GM19238 (cell line): ENCODE results near the gene TCAIM.
"Not testable (repeated sequence)": the region's sequence is repeated elsewhere in the genome, so short reads cannot be mapped to it uniquely, and the experiment has no call there.

Source experiments
- DNase-seq: peaks from one replicate; pipeline ENCODE4 v3.0.0; 2011; ENCODE audit warnings: low spot score; ENCODE audit not compliant: insufficient read length

TCAIM gene

GRCh38 chr3:44342176-44342790, 3.7 kb downstream of the TCAIM start:
- no peak for DNase-seq

GRCh38 chr3:44343421-44343820, 4.9 kb downstream of the TCAIM start:
- DNase-seq: no peak

GRCh38 chr3:44346590-44346989, 8.0 kb downstream of the TCAIM start:
- not testable (repeated sequence) for DNase-seq

- no peak for DNase-seq
Measured at GRCh38 chr3:44348993-44349392, 10.4 kb downstream of the TCAIM start.

GRCh38 chr3:44353355-44353924, 14.9 kb downstream of the TCAIM start:
- DNase-seq: no peak

- DNase-seq: no peak
Measured at GRCh38 chr3:44355362-44356033, 16.9 kb downstream of the TCAIM start.

- DNase-seq: no peak
Measured at GRCh38 chr3:44359146-44359751, 20.7 kb downstream of the TCAIM start.

- no peak for DNase-seq
Measured at GRCh38 chr3:44363591-44363990, 25.0 kb downstream of the TCAIM start.

DNA sequence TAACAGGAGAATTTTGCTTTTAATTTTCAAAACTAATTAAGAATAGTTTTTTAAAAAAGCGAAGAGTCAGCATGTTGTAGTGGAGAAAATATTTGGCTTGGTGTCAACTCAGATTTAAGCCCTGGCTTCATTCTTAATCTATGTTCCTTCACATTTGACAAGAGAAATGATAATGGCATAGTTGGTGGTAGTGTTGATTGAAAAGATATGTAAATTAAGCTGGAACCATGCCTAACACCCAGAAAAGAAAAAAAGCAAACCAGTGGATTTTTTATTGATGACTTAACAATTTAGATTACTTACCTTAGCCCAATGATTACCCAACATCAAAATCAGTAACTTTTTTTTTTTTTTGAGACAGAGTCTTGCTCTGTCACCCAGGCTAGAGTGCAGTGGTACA, 27.4 kb downstream of the TCAIM start:
- DNase-seq: no peak

DNA sequence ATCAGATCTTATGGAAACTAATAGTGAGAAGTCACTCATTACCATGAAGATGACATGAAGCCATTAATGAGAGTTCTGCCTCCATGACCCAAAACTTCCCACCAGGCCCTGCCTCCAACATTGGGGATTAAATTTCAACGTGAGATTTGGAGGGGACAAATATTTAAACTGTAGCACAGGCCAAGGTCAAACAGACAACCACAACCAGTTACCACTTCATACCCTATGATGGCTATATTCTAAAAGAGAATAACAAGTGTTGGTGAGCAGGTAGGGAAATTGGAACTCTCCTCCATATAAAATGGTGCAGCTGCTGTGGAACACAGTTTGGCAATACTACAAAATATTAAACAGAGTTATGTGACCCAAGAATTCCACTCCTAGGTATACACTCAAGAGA, 36.9 kb downstream of the TCAIM start:
- no peak for DNase-seq

GRCh38 chr3:44387404-44387803, 48.8 kb downstream of the TCAIM start:
- DNase-seq: no peak

GRCh38 chr3:44392489-44392888, 53.9 kb downstream of the TCAIM start:
- no peak for DNase-seq

- no peak for DNase-seq
Measured at GRCh38 chr3:44395714-44396113, 57.1 kb downstream of the TCAIM start.

GRCh38 chr3:44396200-44397171, 57.9 kb downstream of the TCAIM start:
- no peak for DNase-seq

- DNase-seq: not testable (repeated sequence)
Measured at GRCh38 chr3:44398271-44398670, 59.7 kb downstream of the TCAIM start.

DNA sequence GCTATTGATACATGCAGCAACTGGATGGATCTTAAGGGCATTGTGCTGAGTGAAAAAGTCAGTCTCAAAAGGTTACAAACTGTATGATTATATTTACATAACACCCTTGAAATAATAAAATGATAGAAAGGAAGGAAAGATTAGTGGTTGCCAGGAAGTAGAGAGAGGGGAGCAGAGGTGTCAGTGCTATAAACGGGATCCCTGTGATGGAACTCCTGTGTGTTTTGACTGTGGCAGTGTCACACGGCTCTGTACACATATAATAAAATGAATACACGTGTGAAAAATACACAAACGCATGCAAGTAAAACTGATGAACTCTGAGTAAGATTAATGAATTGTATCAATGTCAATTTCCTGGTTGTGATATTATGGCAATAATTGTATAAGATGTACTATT, 60.3 kb downstream of the TCAIM start:
- DNase-seq: no peak

GRCh38 chr3:44400771-44401170, 62.2 kb downstream of the TCAIM start:
- DNase-seq: no peak

GRCh38 chr3:44402548-44402947, 64.0 kb downstream of the TCAIM start:
- DNase-seq: no peak

DNA sequence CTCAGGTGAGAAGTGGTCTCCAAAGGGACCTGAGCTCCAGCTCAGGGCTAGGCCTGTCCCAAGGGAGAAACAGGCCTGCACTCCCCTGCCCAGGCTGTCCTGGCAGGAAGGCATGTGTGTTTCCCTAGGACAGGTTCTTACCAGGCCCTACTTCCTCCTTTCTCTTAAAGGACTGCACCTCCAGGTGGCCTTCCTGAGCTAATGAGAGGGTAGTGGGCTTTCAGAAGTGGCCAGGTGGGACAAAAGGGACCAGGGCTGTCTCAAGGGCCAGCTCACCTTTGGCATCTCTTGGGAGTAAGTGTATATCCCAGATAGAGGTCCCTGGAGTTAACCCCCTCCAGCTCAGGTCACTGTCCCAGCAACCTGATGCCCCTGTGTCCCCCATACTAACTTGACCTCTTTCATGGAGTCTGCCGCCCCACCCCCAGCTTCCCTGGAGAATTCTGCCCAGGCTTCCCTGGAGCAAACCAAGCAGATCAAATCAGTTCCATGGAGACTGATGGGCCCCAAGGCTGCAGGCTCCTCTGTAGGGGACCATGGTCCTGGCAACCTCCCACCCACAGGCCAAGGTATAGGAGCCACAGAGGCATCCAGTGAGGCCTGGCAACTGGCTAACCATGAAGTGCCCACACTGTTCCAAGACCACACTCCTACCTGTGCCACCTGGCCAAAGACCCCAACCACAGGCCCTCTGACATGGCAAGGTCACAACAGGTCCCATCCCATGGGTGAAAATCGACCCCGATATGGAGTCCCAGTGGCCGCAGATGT, 71.3 kb downstream of the TCAIM start:
- no peak for DNase-seq

DNA sequence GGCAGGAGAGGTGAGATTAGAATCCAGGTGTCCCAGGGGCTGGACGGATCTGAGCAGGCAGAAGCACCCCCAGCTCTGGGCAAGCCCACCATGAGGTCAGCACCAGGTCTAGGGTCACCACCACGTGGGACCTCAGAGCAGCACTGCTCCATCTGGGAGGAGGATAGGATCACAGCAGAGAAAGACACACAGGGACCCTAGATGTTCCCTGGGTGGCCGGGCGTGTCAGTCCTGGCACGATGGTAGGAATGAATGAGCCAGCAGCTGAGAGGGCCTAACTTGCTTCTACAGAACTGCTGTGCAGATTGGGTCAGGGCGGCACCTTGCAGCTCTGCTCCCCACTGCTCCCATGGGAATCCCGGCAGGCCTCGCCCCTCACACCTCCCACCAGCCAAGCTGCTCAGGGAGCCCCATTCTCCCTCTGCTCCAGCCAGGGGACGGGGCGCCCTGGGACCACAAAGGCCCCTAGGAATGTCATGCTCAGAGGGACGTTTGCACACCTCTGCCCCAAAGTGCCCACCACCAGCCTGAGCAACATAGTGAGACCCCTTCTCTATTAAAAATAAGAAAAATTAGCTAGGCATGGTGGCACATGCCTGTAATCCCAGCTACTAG, 72.6 kb downstream of the TCAIM start:
- no peak for DNase-seq
